ENCODE measurements around the gene ST7.
"Not testable (repeated sequence)": the region's sequence is repeated elsewhere in the genome, so short reads cannot be mapped to it uniquely, and the experiment has no call there.

The ST7 gene

DNA sequence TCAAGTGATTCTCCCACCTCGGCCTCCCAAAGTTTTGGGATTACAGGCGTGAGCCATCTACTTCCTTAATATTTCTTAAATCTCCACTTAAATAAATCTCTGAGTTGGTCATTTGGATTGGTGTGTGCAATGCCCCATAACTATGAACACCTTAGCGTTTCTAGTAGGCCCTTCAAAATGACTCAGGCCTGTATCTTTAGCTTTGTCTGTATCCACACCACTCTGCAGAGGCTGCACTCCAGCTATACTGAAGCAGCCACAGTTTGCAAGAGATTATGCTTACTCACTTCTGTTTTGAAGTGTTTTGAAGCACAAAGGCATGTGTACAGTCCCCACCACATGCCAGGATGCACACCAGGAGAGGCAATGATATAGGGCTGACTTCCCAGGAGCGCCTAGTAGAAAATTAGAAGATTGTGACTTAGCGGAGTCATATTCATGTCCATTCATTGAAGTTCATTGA is 2.4 kb upstream of the ST7 start:
- in situ Hi-C loops (cut with MboI; ENCODE audit: low sequenced_read_pairs) = no loop called here

DNA sequence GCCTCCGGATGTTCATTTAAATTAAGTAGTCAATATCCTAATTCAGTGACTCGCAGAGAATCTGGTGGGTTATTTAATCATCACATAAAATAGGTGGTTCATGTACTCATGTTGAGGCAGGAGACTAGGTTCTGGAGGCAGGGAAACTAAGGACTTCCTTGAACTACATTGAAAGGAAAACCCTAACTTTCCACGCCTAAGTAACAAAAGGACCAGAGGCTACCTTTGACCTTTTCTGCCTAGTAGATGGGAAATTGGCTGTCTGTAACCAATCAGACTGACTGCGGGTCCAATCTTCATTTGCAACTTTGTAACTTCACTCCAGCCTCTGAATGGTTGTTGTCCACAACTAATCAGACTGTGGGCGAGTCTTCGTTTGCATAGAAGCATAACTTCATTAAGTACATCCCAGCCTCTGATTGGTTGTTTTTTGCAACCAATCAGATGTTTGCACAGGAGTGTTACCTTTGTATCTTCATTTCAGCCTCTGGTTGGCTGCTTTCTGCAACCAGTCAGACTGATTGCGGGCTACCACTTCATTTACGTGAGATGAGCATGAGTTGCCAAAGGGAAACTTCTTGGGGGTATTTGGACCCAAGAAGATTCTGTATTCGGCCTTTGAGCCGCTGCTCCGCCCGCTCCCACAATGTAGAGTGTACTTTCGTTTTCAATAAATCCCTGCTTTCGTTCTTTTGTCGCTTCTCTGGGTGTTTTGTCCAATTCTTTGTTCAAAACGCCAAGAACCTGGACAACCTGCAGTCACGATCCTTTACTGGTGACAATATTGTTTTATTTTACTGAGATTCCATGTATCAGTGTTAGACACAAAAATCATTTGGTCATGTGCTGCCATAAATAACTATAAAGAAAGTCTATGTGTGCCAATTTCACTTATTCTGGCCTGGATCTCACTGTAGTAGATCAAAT is 1.7 kb upstream of the ST7 start:
- in situ Hi-C loops (cut with MboI; ENCODE audit: low sequenced_read_pairs) = no loop called here

DNA sequence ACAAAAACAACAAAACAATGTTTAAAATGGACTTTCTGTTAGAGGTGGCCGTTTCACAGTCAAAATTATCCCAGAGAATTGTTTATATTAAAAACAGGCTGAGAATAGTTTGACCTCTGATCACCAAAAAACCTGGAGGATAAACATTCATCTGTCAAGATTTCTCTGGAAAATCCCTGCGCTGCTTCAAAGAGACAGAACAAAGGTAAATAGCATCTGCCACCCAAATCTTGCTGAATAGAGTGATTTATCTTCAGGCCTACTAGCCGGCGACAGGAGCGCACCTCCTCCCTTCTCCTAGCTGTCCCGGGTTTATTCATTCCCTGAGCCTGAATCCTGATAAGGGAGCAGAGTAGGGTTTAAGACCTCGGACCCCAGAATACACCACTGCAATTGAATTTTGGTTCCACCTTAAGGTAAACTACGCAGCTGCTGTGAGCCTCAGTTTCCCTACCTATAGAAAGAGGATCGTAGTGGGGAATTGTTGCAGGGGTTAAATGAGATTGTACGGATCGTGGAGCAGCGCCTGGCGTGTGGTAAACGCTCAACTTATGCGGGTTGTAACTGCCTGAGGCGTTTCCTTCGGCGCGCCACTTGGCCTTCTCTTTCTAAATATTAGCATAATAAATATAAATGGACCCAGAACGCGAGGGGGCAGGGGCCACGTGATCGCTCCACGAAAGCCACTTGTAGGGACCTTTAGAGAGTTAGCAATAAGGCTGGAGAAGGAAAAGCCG is 498 bp upstream of the ST7 start:
- in situ Hi-C loops (cut with MboI; ENCODE audit: low sequenced_read_pairs) = no loop called here

DNA sequence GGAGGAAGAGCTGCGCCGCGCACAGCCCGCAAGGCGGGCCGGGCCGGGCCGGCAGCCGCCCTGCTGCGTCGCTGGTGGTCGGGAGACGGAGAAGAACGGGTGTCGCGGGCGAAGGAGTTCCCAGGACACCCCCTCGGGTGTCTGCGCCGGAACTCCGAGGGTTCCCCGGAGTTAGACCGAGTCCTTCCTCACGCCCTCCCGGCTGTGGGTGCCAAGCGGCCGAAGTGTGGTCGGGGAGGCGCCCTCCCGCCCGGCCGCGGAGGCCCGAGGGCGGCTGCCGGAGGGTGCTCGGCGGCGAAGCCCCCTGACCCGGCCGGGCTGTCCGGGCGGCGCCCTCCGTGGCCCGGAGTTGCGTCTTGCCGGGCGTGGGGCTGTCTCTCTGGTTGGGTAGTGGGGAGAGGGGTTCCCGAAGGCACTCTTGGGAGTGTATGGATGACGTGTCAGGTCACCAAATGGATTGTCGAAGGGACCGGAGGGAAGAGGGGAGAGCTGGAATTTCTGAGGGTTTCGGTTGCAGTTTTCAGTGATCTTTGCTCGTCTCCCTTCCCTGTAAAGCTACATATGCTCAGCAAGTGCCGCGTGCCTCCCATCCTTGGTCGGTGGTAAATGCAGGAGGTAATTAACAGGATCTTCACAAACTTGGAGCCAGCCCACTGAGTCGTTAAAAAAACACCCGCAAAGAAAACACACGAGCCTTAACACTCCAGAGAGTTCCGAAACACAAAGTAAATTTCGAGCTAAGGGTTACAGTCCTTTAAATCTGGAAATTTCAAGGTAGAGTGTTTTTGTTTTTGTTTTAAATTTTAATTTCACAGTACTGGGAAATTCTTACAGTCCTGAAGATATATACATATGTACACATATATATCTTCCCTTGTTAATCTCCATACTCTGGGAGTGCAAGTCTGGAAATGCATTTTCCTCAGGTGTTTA is 871 bp downstream of the ST7 start:
- in situ Hi-C loops (cut with MboI; ENCODE audit: low sequenced_read_pairs) = no loop called here

DNA sequence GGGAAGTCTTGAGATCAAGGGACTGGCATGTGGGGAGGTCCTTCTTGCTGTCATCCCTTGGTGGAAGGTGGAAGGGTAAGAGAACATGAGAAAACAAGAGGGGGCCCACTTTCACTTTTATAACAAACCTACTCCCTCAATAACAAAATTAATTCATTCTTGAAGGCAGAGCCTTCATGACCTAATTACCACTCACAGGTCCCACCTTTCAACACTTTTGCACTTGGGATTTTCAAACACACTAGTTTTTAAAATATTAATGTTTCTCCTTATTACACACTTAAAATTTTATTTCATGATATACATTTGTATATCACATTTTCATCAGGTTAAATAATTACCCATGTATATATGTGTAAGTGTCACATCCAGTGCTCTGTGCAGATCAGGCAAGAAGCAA is 2.0 kb downstream of the ST7 start:
- in situ Hi-C loops (cut with MboI; ENCODE audit: low sequenced_read_pairs) = no loop called here

DNA sequence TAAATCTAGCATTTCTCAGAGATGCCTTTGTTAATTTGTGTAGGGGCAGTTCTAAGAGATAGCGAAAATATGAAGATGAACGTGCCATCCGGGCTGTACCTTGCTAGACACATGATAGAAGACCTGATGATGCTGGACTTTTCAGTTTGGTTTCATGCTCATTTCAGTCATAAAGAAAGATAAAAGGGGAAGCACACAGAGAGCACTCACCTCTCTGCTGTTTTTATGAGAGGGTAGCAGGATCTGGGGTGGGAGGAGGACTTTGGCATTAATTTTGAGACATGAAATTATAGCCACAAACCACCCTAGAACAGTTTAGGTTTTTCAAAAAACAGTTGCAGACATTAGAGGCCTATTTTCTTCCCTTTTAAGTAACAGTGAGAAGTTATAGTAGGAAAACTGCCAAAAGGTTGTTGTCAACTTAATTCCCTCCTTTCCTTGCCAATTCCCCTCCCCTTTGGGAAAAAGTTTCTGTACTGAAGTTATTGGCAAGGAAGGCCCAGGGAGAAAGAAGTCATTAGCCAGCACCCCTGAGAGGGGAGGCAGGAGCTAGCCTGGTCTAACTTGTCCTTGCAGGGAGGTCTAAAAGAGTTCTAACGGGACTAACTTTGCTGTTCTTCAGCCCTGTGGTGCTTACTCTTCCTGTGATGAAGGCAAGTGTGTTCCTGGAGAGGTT is 2.6 kb downstream of the ST7 start:
- in situ Hi-C loops (cut with MboI; ENCODE audit: low sequenced_read_pairs) = no loop called here

DNA sequence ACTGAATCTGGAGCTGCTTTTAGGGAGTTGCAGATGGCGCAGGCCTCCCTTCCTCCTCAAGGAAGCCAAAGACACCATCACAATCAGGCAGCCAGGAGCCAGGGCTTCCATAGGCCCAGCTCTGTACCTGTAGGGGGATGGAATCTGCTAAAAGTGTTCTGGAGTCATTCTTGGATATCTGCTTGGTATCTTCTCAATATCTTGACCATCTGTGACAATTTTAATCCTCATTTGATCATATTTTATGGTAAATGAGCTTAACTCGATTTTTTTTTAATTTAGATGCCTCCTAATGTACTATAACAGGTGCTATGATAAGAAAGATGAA is 3.1 kb downstream of the ST7 start:
- in situ Hi-C loops (cut with MboI; ENCODE audit: low sequenced_read_pairs) = no loop called here

DNA sequence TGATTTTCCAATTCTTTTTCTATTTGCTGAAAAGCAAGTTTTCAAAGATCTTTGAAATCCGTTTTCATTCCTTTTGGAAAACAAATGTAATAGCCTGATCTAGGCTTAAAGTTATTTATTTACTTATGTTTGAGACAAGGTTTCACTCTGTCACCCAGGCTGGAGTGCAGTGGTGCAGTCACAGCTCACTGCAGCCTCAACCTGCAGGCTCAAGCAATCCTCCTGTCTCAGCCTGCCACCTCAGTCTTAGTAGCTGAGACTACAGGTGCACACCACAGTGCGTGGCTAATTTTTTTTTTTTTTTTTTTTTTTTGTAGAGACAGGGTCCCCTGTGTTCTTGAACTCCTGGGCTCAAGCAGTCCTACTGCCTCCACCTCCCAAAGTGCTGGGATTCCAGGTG is 4.6 kb downstream of the ST7 start:
- in situ Hi-C loops (cut with MboI; ENCODE audit: low sequenced_read_pairs) = no loop called here

DNA sequence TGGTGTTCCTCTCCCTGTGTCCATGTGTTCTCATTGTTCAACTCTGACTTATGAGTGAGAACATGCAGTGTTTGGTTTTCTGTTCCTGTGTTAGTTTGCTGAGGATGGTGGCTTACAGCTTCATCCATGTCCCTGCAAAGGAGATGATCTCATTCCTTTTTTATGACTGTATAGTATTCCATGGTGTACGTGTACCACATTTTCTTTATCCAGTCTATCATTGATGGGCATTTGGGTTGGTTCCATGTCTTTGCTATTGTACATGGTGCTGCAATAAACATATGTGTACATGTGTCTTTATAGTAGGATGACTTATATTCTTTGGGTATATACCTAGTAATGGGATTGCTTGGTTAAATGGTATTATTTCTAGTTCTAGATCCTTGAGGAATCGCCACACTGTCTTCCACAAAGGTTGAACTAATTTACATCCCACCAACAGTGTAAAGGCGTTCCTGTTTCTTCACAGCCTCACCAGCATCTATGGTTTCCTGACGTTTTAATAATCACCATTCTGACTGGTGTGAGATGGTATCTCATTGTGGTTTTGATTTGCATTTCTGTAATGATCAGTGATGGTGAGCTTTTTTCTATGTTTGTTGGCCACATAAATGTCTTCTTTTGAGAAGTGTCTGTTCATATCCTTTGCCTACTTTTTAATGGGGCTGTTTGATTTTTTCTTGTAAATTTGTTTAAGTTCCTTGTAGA is 8.8 kb downstream of the ST7 start:
- in situ Hi-C loops (cut with MboI; ENCODE audit: low sequenced_read_pairs) = not testable (repeated sequence)

DNA sequence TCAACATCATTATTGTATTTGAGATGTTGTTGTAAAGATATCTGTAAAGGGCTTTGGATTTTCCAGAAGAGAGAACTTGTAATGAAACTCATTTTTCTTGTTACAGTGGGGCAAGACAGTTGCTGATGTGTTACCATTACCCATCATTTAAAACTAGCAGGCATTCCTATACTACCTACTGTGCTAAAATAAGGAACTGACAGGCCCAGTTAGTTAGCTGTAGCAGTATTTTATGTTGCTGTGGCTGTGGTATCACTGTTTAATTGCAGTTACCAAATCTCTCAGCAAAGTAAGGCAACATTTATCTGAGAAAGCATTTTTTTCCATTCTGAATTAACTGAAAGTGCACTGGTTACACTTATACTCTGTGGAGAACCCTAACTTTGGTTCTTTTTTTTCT is 9.9 kb downstream of the ST7 start:
- in situ Hi-C loops (cut with MboI; ENCODE audit: low sequenced_read_pairs) = no loop called here

DNA sequence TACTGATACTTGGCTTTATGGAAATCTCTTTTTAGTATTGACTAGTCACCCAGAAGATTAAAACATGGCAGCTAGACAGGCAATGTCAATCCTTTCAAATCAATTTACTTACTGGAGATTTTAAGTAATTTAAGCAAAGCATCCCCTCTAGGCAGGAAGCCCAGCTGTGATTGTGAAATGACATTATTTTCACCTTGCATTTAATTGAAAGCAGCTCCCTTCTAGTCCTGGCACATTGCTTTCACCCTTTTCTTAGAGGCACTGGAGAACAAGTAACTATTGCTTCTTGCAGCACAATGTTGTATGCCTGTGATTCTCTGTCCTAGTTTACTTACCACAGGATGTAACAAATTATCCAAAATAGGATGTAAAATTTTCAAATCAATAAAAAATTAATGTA is 13.3 kb downstream of the ST7 start:
- in situ Hi-C loops (cut with MboI; ENCODE audit: low sequenced_read_pairs) = no loop called here

DNA sequence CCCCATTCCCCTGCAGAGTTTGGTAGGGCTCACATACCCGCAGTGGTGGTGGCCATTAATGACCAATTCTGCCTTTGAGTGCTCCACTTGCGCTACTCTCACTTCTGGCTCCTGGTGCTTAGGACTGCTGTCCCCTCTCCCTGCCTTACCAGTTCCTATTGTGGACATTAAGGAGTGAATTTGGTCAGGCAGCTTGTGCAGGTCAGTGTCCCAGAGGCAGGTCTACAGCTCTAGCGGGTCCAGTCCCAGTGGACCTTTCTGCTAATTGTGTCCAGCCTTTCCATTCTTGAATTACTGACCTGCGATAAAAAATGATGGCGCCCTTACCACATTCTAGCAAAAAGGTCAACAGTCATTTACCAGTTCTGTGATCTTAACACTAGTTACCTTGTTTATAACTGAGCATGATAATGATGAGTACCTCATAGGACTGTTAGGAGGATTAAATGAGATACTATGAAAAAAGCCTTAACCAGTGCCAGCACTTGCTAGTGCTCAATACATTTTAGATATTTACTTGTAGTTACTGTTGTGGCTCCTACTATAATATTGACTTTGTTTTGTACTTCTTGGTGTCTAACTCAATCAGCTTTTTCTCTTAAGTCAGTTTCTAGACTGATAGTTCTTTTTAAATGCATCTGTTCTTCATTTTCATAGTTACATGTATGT is 14.1 kb downstream of the ST7 start:
- in situ Hi-C loops (cut with MboI; ENCODE audit: low sequenced_read_pairs) = no loop called here

DNA sequence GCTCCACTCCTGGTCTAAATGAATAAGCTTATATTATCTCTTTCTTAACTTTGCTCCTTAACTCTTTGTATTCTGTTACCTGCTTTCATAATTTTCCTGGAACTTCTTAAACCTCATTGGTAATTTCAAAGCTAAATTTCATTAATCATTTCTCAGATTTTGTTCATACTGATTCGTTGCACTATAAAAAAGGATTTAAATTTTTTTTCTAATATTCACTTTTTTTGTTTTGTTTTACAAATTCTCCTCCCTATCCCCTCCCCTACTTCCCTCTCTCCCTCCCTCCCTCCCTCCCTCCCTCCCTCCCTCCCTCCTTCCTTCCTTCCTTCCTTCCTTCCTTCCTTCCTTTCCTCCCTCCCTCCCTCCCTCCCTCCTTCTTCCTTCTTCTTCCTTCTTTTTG is 14.7 kb downstream of the ST7 start:
- in situ Hi-C loops (cut with MboI; ENCODE audit: low sequenced_read_pairs) = no loop called here

DNA sequence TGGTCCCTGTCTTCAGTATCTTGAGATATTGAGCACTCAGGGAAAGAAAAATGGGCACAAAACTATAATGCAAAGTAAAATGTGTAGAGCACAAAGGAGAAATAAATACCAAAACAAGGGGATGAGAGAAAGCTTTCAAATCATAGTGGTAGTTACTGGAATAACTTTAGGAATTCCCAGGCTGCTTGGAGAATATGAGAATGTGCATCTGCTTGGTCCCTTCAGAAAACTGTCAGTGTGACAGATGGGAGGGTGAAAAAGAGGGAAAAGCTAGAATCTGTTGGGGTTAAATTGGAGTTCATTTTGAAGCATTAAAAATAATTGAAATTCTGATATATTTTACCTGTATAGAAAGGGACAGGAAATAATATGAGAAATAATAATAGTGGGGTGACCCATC is 15.3 kb downstream of the ST7 start:
- in situ Hi-C loops (cut with MboI; ENCODE audit: low sequenced_read_pairs) = no loop called here

DNA sequence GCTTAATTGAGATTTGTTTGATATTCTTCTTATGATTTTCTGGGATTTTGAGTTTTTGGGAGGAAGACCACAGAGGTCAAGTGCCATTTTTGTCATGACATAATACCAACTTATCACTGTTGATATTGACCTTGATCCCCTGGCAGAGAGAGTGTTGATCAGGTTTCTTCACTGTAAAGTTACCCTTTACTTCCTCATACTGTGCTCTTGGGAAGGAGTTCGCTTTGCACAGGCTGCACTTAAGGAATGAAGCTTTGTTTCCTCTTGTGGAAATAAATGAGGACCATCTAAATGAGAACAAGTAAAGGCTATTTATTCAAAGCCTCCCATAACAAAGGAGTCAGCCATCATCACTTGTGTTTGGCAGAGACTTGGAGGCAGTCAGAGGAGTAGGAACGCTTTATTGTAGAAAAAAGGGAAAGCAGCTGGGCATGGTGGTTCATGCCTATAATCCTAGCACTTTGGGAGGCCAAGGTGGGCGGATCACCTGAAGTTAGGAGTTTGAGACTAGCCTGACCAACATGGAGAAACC is 16.1 kb downstream of the ST7 start:
- in situ Hi-C loops (cut with MboI; ENCODE audit: low sequenced_read_pairs) = no loop called here

DNA sequence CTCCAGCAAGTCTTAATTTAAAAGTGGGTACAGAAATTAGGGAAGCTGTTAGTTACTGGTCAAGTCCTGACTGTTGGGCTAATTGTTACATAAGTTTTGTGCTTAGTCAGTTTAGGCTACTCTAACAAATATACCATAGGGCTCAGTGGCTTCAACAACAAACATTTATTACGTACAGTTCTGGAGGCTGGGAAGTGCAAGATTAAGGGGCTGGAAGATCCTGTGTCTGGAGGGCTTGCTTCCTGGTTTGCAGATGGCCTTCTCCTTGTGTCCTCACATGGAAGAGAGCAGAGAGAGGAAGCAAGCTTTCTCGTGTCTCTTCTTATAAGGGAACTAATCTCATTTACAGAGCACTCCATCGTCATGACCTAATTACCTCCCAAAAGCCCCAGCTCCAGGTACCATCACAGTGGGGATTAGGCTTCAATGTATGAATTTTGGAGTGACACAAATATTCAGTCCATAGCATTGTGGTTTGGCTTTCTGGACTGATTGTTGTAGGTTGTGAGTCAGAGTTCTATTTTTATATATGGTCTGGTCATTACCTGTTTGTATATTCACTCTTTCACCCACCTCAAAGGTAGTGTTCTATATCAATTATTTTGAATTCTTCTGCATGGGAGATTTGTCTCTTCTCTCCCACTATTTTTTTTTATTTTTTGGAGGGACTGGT is 17.1 kb downstream of the ST7 start:
- in situ Hi-C loops (cut with MboI; ENCODE audit: low sequenced_read_pairs) = no loop called here

DNA sequence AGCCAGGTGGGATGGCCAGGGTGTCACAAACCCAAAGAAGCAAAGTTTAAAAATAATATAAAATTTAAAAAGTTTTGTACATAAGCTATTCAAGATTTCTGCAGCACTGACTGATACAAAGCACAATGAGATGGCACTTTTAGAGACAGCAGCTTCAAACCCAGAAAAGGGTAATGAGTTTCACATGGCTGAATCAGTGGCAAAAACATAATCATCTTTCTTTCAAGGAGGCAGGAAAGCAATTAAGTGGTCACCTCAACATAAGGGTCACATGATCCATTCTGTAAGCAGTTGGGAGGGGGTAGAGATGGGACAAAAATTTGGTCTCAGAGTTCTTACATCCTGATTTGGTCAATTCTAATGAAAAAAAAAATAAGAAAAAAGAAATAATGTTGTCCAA is 17.9 kb downstream of the ST7 start:
- in situ Hi-C loops (cut with MboI; ENCODE audit: low sequenced_read_pairs) = not testable (repeated sequence)

DNA sequence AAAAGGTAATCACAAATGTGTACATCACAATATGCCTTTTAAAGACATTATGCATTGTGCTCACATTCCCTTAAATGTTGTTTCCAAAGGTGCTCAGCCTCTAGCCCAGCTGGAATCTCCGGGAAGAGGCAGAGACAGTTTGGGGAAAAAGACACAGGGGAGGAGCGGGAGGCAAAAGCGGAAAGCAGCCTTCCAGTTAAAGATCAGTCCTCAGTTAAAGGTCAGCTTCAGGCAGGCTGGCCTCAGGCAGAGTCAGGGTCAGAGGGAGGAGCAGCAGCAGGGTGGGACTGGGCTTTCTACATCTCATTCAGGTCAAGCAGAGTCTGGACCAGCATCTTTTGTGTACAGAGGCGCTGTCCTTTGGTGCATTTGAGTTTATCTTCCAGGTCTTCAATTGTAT is 18.6 kb downstream of the ST7 start:
- in situ Hi-C loops (cut with MboI; ENCODE audit: low sequenced_read_pairs) = no loop called here

DNA sequence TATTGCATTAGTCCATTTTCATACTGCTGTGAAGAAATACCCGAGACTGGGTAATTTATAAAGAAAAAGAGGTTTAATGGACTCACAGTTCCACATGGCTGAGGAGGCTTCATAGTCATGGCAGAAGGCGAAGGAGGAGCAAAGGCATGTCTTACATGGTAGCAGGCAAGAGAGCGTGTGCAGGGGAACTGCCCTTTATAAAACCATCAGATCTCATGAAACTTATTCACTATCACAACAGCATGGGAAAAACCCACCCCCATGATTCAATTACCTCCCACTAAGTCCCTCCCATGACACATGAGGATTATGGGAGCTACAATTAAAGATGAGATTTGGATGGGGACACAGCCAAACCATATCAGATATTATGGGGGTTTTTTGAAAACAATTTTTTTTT is 21.7 kb downstream of the ST7 start:
- in situ Hi-C loops (cut with MboI; ENCODE audit: low sequenced_read_pairs) = not testable (repeated sequence)

All from HL-60/S4 treated with phorbol 12-myristate 13-acetate at 8.2 ng/mL for 4 days and 3 days (cell line).